GM12874 (cell line): Measurements from ENCODE around the gene PARVB.

Experiments used
- CTCF ChIP-seq: IDR thresholded peaks from 2 replicates; pipeline ENCODE4 v1.5.1; 2011; ENCODE audit warnings: low read depth, mild to moderate bottlenecking, control low read depth, low read length, moderate library complexity; ENCODE audit not compliant: insufficient read depth

Gene PARVB

GRCh38 chr22:44162960-44163359, 138.9 kb downstream of the PARVB start:
- TF ChIP-seq CTCF = no peak

- TF ChIP-seq CTCF = no peak
Observed at GRCh38 chr22:44163536-44163935, 139.4 kb downstream of the PARVB start.

- TF ChIP-seq CTCF = no peak
Observed at GRCh38 chr22:44164031-44164430, 139.9 kb downstream of the PARVB start.

GRCh38 chr22:44165286-44165874, 141.3 kb downstream of the PARVB start:
- no peak for TF ChIP-seq CTCF

GRCh38 chr22:44166498-44167276, 142.6 kb downstream of the PARVB start:
- no peak for TF ChIP-seq CTCF

GRCh38 chr22:44167501-44167900, 143.4 kb downstream of the PARVB start:
- no peak for TF ChIP-seq CTCF

- no peak for TF ChIP-seq CTCF
Observed at GRCh38 chr22:44168206-44168605, 144.1 kb downstream of the PARVB start.
